GM18870 (cell line): Measurements from ENCODE around the gene MET.

Experiments used
- ATAC-seq: cut with Tn5 transposase; IDR thresholded peaks from one replicate; pipeline ENCODE4 v1.9.1; 2021; ENCODE audit warnings: moderate library complexity; ENCODE audit not compliant: unreplicated experiment

Gene MET

DNA sequence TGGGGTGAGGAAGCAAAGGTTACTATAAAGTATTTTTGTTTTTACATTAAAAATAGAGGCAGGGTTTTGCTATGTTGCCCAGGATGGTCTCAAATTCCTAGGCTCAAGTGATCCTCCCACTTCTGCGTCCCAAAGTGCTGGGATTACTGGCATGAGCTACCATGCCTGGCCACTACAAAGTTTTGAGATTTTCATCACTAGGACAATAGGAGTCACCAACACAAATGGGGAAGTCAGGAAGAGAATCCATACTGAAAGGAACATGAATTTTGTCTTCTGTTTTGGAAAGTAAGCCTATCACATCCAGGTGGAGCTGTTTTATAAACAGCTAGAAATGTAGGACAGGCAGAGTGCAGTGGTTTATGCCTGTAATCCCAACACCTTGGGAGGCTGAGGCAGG is 170.4 kb downstream of the MET start:
- ATAC-seq = no peak

DNA sequence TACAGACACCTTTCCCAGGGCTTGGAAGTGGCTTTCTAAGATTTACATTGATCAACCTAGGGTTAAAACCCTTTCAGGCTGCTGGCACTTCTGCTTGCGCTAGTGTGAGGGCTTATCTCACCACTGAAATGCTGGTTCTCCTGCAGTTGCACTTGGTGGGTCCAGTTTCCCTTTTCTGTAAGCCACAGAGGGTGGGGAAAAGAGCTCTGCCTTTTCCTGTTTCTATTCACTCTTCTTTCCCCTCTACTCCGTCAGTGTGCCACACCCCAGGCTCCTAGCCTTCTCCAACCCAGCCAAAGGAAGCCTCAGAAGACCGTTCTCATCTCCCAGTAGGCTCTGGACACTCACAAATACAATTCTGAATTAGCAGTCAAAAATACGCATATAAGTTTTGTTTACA is 171.4 kb downstream of the MET start:
- no peak for ATAC-seq
